Aorta (tissue), 5 donors: ENCODE results near the gene LRRC18. TPM values are rescaled to one million over a fixed set of nuclear protein-coding genes. Genes with fewer than 3 reads are reported as not detected.

Experiments
- ATAC-seq: fragments of 200-7000 bp; cut with Tn5 transposase; one replicate; pipeline ENCODE4 v1.9.1; 2022; ENCODE audit warnings: moderate library complexity; ENCODE audit not compliant: low FRiP score
- DNase-seq, 2 donors: peaks; one replicate each; pipeline ENCODE4 v3.0.0-alpha.2; 2020
- H3K27ac ChIP-seq, 2 donors: one replicate each; pipeline ENCODE4 v1.5.1; 2013; ENCODE audit warnings: low read length in 2 of 2, mild to moderate bottlenecking in 2 of 2, moderate library complexity in 2 of 2, control low read depth in 1 of 2, inconsistent platforms in 1 of 2, low read depth in 1 of 2
- H3K27me3 ChIP-seq, 2 donors: one replicate each; pipeline ENCODE4 v1.6.1; 2013; ENCODE audit warnings: control low read depth in 1 of 2, low read length in 1 of 2, mild to moderate bottlenecking in 1 of 2, moderate library complexity in 1 of 2; ENCODE audit not compliant: insufficient read depth in 2 of 2, control insufficient read depth in 1 of 2
- H3K36me3 ChIP-seq, 2 donors: one replicate each; pipeline ENCODE4 v1.6.1; 2013; ENCODE audit warnings: control low read depth in 1 of 2, low read length in 1 of 2, mild to moderate bottlenecking in 1 of 2; ENCODE audit not compliant: insufficient read depth in 2 of 2, control insufficient read depth in 1 of 2
- H3K4me1 ChIP-seq, 2 donors: one replicate each; pipeline ENCODE4 v1.6.1; 2013; ENCODE audit warnings: low read length in 2 of 2, control low read depth in 1 of 2, mild to moderate bottlenecking in 1 of 2, moderate library complexity in 1 of 2; ENCODE audit not compliant: insufficient read depth in 2 of 2, control insufficient read depth in 1 of 2
- H3K4me3 ChIP-seq, 2 donors: one replicate each; pipeline ENCODE4 v1.5.1; 2013; ENCODE audit warnings: low read length in 2 of 2, control low read depth in 1 of 2, mild to moderate bottlenecking in 1 of 2
- H3K9me3 ChIP-seq: one replicate; pipeline ENCODE4 v1.6.1; 2013; ENCODE audit warnings: mild to moderate bottlenecking, low read length; ENCODE audit not compliant: control insufficient read depth
- WGBS, 2 donors: extraction: QIAGEN DNeasy Blood & Tissue Kit; methylation state at CpG; one replicate each; pipeline ENCODE4 v1.1.7; 2013; 5-methylcytosine and 5-hydroxymethylcytosine counted together
- intact Hi-C, 2 donors: fragments of 100-400 bp; cut with DNase I; formaldehyde crosslinking; loops; one replicate each; pipeline versions ENCODE4 v1.14.2 to v1.15.0; 2022
- polyA plus RNA-seq, 2 donors: library from polyadenylated mRNA; stranded (reverse); fragments of 200-250 nt; gene quantifications; one replicate each; pipeline ENCODE4 v1.2.3, GENCODE V29; 2013
- total RNA-seq, 2 donors: library from RNA; stranded (reverse); fragmentation: NEBNext Ultra II Directional; extraction: Animal tissue kit (Norgen Biotek cat#: 25700); gene quantifications; one replicate each; pipeline ENCODE4 v1.2.1, GENCODE V29; 2021
- donor health status: healthy with polysubstance abuse.
- donor health status: Bipolar disorder and iron deficiency.
- donor health status: DM: no; HTN: no; CAD: no.
- donor health status: DM: no; HTN: no; CAD: no.
- donor health status: DM: yes; HTN: yes; CAD: no.

LRRC18 gene
- total and polyA plus RNA-seq, 4 donors: not detected

GRCh38 chr10:48931188-48931587 lies 8.5 kb downstream of the LRRC18 start:
- intact Hi-C loops: no loop called here

GRCh38 chr10:48929413-48929990 lies 10.1 kb downstream of the LRRC18 start:
- ATAC-seq: no peak
- no peaks in the 10 kb centered on the region for H3K36me3 ChIP-seq
- no peaks in the 10 kb centered on the region for H3K9me3 ChIP-seq
- 75 to 84% methylated on average over 5 of the region's 5 CpGs for WGBS, 2 donors
- intact Hi-C loops: no loop called here
- no peaks in the 10 kb centered on the region for H3K4me1 ChIP-seq
- H3K27ac ChIP-seq: no peak overlapping the region
- no peak for DNase-seq
- no peaks in the 10 kb centered on the region for H3K27me3 ChIP-seq
- H3K4me3 ChIP-seq: no peak overlapping the region

More at GRCh38 chr10:48931188-48931587, 8.5 kb downstream of the LRRC18 start:
- no peak for ATAC-seq
- Histone ChIP-seq H3K4me1 (no peaks in the 10 kb centered on the region), H3K9me3 (no peaks in the 10 kb centered on the region), H3K4me3 (no peak overlapping the region), H3K27ac (no peak overlapping the region), H3K27me3 (no peaks in the 10 kb centered on the region), H3K36me3 (no peaks in the 10 kb centered on the region)
- 65 to 66% methylated on average over 4 of the region's 4 CpGs for WGBS, 2 donors
- no peak for DNase-seq

- H3K4me1 ChIP-seq: no peaks in the 10 kb centered on the region
- H3K9me3 ChIP-seq: no peaks in the 10 kb centered on the region
- H3K27me3 ChIP-seq: no peaks in the 10 kb centered on the region
- DNase-seq (no peak), ATAC-seq (no peak)
- 93 to 94% methylated on average over 13 of the region's 13 CpGs for WGBS, 2 donors
- H3K27ac ChIP-seq: no peak overlapping the region
- no peaks in the 10 kb centered on the region for H3K36me3 ChIP-seq
- intact Hi-C loops: no loop called here
- no peak overlapping the region for H3K4me3 ChIP-seq
Observed at GRCh38 chr10:48926764-48927540, 12.7 kb downstream of the LRRC18 start.

GRCh38 chr10:48926255-48926654 lies 13.4 kb downstream of the LRRC18 start:
- 92 to 100% methylated on average over 1 of the region's 1 CpG for WGBS, 2 donors
- Histone ChIP-seq H3K4me1 (no peaks in the 10 kb centered on the region), H3K4me3 (no peak overlapping the region), H3K36me3 (no peaks in the 10 kb centered on the region), H3K9me3 (no peaks in the 10 kb centered on the region), H3K27ac (no peak overlapping the region), H3K27me3 (no peaks in the 10 kb centered on the region)
- ATAC-seq (no peak), DNase-seq (no peak)
- intact Hi-C loops: no loop called here

- H3K27me3 ChIP-seq: no peaks in the 10 kb centered on the region
- no peaks in the 10 kb centered on the region for H3K4me1 ChIP-seq
- WGBS, 2 donors: 94 to 96% methylated on average over 4 of the region's 4 CpGs
- no peak for DNase-seq
- H3K9me3 ChIP-seq: no peaks in the 10 kb centered on the region
- H3K36me3 ChIP-seq: no peaks in the 10 kb centered on the region
- intact Hi-C loops: no loop called here
- H3K27ac ChIP-seq: no peak overlapping the region
- H3K4me3 ChIP-seq: no peak overlapping the region
- ATAC-seq: no peak
Observed at GRCh38 chr10:48924988-48925387, 14.7 kb downstream of the LRRC18 start.

- intact Hi-C loops: no loop called here
- no peak for DNase-seq
- no peaks in the 10 kb centered on the region for H3K27me3 ChIP-seq
- no peak for ATAC-seq
- WGBS, 2 donors: 40 to 59% methylated on average over 3 of the region's 3 CpGs
- no peaks in the 10 kb centered on the region for H3K36me3 ChIP-seq
- H3K4me3 ChIP-seq: no peak overlapping the region
- no peak overlapping the region for H3K27ac ChIP-seq
- no peaks in the 10 kb centered on the region for H3K4me1 ChIP-seq
- no peaks in the 10 kb centered on the region for H3K9me3 ChIP-seq
Observed at GRCh38 chr10:48923748-48924147, 15.9 kb downstream of the LRRC18 start.

GRCh38 chr10:48913674-48914073 lies 26.0 kb downstream of the LRRC18 start:
- H3K27me3 ChIP-seq: no peaks in the 10 kb centered on the region
- no peak for ATAC-seq
- H3K4me1 ChIP-seq: no peaks in the 10 kb centered on the region
- WGBS, 2 donors: 88 to 96% methylated on average over 14 of the region's 14 CpGs
- intact Hi-C loops: no loop called here
- H3K9me3 ChIP-seq: no peaks in the 10 kb centered on the region
- H3K27ac ChIP-seq: no peak overlapping the region
- no peak overlapping the region for H3K4me3 ChIP-seq
- no peaks in the 10 kb centered on the region for H3K36me3 ChIP-seq
- DNase-seq: no peak

- Histone ChIP-seq H3K27me3 (no peaks in the 10 kb centered on the region), H3K9me3 (no peaks in the 10 kb centered on the region), H3K27ac (no peak overlapping the region), H3K36me3 (no peaks in the 10 kb centered on the region), H3K4me1 (no peaks in the 10 kb centered on the region), H3K4me3 (no peak overlapping the region)
- DNase-seq (no peak), ATAC-seq (no peak)
- WGBS, 2 donors: 39 to 44% methylated on average over 5 of the region's 5 CpGs
- intact Hi-C loops: no loop called here
Observed at GRCh38 chr10:48910548-48910947, 29.1 kb downstream of the LRRC18 start.

GRCh38 chr10:48907730-48908129 lies 31.9 kb downstream of the LRRC18 start:
- 82 to 93% methylated on average over 4 of the region's 4 CpGs for WGBS, 2 donors

More at GRCh38 chr10:48907730-48908129, 31.9 kb downstream of the LRRC18 start:
- Histone ChIP-seq H3K9me3 (no peaks in the 10 kb centered on the region), H3K27ac (no peak overlapping the region), H3K4me1 (no peaks in the 10 kb centered on the region), H3K4me3 (no peak overlapping the region), H3K36me3 (no peaks in the 10 kb centered on the region), H3K27me3 (no peaks in the 10 kb centered on the region)
- DNase-seq: no peak
- intact Hi-C loops: no loop called here
- ATAC-seq: no peak
